Raji (cell line): Measurements from ENCODE around the gene VAV2.

ENCODE experiments used
- POLR2A ChIP-seq: IDR thresholded peaks from 2 replicates; pipeline ENCODE4 v1.6.1; 2011; ENCODE audit warnings: low read depth, low read length, control low read depth; ENCODE audit not compliant: insufficient read depth

VAV2 gene

GRCh38 chr9:133919253-133920115 lies 72.6 kb downstream of the VAV2 start:
- TF ChIP-seq POLR2A: no peak

GRCh38 chr9:133918111-133918813 lies 73.9 kb downstream of the VAV2 start:
- TF ChIP-seq POLR2A: no peak

GRCh38 chr9:133917375-133917774 lies 74.7 kb downstream of the VAV2 start:
- no peak for TF ChIP-seq POLR2A

- no peak for TF ChIP-seq POLR2A
Observed at GRCh38 chr9:133916159-133916541, 76.0 kb downstream of the VAV2 start.

- no peak for TF ChIP-seq POLR2A
Observed at GRCh38 chr9:133915534-133916158, 76.5 kb downstream of the VAV2 start.

- no peak for TF ChIP-seq POLR2A
Observed at GRCh38 chr9:133914442-133915342, 77.4 kb downstream of the VAV2 start.

DNA sequence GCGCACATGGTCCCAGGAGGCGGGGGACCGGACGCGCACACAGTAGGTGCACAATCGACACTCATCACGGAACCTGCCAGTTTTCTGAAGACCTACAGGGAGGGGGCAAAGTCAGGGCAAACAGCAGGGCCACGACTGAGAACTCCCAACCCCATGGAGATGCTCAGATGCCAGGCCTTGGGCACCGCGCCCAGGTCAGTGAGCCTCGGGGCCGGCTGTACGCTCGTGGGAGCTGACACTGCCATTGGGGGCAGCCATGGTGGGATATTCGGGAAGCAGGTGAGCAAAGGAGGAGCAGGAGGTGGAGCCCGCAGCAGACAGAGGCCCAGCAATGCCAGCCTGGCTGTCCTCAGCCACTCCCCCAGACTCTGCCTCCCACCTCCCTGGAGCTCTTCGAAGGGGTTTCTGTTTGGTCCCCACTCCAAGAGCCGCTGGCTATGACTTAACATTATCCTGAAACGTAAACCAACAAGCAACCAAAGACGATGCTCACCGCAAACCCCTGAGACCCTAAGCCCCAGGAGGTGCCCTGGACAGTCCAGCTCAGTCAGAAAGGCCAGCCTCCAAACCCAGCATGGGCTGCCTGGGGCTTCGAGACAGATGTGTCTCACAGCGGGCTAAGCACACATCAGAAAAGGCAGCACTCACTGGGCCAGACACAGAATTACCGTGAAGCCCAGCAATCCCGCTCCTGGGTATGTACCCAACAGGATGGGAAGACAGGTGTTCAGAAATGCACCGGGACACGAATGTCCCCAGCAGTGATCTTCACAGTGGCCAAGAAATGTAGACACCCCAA lies 78.4 kb downstream of the VAV2 start:
- no peak for TF ChIP-seq POLR2A

DNA sequence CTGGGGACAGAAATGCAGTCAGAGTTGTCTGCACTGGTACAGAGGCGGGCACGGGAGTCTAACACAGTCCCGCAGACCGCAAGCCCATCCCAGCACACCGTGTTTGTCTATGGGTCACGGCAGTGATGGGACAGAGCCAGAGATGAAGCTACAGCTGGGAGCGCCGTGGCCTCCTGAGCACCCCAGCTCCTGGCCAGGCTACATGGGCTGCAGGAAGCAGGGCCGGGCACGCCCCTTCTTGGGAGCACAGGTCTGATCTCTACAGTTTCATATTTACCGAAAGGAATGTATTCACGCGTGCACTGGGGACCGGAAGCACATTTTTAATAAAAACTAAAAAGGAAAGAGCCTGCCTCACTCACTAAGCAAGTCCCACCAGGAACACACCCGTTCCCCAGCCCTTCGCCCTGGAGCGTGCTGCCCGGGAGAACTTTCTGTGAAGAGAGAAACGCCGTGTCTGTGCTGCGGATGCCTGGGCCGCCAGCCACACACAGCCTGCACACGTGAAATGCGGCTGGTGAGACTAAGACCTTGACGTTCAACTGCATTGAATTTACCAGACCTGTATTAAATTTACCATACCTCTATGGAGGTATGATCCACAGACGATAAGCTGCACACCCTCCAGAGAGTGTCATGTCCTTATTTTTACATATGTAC lies 81.1 kb downstream of the VAV2 start:
- TF ChIP-seq POLR2A: no peak

DNA sequence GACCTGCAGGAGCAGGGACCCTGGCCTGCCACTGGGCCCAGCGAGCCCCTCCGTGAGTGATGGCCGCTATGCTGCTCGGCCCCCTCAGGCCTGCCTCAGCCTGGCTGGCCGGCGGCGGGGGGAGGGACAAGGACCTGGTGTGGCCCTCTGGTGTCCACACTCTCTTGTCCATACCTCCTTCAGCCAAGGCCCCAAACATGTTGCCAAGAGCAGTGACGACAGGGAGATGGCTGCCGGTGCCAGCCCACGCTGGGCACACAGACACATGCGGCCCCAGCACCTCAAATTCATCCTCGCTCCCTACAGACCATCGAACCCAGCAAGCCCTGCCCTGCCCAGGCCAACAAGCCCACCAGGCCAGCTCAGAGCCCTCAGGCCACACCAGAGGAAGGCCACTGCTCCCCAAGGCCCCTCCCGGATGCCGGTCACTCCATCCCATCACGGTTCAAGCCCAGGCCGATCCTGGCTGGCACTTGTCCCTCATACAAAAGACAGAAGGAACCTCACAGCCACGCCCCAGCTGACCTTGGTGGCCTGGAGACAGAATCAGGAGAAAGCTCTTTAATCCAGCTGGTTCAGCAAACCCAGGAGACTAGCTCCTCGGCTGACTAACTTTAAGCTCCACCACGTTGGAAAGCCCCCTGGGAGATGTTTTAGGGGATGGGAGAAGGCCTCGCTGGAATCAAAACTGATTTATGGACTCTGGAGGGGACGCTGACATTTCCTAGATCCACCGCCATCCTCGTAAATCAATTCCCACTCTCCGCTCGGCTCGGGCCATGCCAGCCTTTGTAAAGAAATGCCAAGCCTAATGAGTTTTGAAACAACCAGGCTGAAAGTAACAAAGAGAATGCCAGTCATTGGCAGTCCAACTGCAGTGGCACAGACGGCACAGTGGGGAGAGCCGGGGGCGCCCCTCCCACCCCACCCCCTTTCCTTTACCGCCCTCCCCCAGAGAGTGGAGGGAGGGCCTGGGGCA lies 84.9 kb downstream of the VAV2 start:
- TF ChIP-seq POLR2A: no peak

DNA sequence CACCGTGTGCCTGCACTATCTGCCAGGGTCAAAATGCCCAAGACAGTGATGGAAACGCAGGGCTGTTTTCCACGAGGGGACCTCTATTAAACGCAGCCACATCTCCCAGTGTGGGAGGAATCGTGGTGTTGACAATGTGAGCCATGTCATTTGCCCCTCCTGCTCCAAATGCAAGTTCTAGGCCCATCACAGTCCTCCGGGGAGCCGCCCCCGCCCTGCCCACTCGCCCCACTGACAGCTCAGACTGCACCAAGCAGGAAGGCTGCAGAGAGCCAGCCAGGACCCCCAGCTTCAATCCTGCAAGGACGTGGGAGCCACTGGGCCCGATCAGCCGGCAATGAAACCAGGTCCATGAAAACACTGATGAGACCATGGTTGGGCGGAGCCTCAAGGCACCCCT lies 85.9 kb downstream of the VAV2 start:
- TF ChIP-seq POLR2A: no peak

DNA sequence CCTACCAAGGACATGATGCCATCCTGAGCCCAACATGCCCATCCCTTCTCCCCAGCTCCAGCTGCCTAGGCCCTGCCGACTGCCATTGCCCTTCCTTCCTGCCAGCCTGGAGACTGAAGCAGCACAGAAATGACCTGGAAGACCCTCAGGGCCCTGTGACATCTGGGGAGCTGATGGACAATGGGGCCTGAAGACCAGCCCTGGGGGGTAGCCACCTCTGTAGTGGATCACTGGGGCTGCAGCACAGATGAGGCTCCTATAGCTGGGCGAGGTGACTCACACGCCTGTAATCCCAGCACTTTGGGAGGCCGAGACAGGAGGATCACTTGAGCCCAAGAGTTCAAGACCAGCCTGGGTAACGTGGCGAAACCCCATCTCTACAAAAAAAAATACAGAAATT lies 86.6 kb downstream of the VAV2 start:
- no peak for TF ChIP-seq POLR2A

- no peak for TF ChIP-seq POLR2A
Observed at GRCh38 chr9:133904346-133905090, 87.6 kb downstream of the VAV2 start.
